ENCODE measurements around the gene TMEM120B.

The TMEM120B gene

DNA sequence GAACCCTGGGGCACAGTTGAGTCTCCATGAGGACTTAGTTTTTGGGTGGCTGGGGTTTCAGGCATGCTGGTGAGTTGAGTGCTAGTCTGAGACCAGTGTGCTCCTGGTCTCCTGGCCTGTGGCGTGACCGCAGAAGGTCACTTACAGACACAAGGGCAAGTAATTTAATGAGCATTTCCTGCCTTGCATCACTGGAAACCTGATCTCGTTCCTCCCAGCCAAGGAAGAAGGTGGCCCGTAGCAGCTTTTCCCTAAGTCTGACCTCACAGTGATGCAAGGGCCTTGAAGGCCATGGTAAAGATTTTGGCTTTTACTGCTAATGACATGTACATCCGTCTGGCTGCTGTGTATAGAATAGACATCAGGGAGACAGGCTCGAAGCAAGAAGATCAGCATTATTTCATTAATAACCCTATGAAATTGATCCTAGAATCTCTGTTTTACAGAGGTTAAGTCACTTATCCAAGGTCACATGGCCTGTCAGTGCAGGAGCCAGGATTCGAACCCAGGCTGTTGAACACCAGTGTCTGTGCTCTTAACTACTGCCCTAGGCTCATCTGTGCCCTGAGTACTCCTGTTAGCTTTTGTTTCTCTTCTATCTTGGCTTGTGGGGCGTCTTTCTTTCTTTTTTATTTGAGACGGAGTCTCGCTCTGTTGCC, 4.6 kb downstream of the TMEM120B start:
- no peaks in the 10 kb centered on the region for H3K9me3 ChIP-seq (ENCODE audit: control insufficient read depth, low read length)
- no peak overlapping the region for H3K4me3 ChIP-seq (ENCODE audit: insufficient read depth, low read depth, low read length, poor library complexity, severe bottlenecking)
- H3K27ac ChIP-seq (ENCODE audit: insufficient read depth, low read length, poor library complexity, severe bottlenecking) = no peak overlapping the region
- no peaks in the 10 kb centered on the region for H3K27me3 ChIP-seq (replicated peaks; ENCODE audit: control insufficient read depth, insufficient read depth, low read length, poor library complexity, severe bottlenecking)
- DNase-seq = no peak
- no peaks in the 10 kb centered on the region for H3K36me3 ChIP-seq (ENCODE audit: control insufficient read depth, insufficient read depth, low read length)
- peaks cover 9% of the 10 kb centered on the region for H3K4me1 ChIP-seq (ENCODE audit: control insufficient read depth, insufficient read depth, low read length, poor library complexity, severe bottlenecking)

DNA sequence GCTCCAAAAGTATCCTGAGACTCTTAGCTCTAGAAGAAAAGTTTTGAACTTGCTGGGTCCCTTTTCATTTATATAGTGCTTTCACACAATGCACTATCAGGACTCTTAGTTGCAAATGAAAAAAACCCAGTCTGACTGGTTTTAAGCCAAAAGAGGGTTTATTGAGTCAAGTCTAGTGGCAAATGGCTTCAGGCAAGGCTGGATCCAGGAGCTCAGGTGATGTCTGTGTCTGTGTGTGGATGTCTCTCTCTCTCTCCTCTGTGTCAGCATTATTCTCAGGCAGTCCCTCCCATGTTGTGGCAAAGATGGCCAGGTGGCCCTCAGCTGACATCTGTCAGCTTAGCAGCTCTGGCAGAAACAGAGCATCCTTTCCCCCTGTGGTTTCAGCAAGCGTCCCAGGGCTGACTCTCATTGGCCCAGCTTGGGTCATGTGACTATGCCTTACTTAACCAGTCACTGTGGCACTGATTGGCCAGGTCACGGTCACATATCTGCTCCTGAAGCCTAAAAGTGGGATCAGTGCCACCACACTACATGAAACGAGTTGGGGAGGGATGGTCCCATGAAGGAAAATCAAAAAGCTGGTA, 6.2 kb downstream of the TMEM120B start:
- Histone ChIP-seq H3K27ac (ENCODE audit: insufficient read depth, low read length, poor library complexity, severe bottlenecking) (no peak overlapping the region), H3K9me3 (ENCODE audit: control insufficient read depth, low read length) (no peaks in the 10 kb centered on the region), H3K4me3 (ENCODE audit: insufficient read depth, low read depth, low read length, poor library complexity, severe bottlenecking) (no peak overlapping the region), H3K36me3 (ENCODE audit: control insufficient read depth, insufficient read depth, low read length) (no peaks in the 10 kb centered on the region), H3K4me1 (ENCODE audit: control insufficient read depth, insufficient read depth, low read length, poor library complexity, severe bottlenecking) (no peaks in the 10 kb centered on the region), H3K27me3 (replicated peaks; ENCODE audit: control insufficient read depth, insufficient read depth, low read length, poor library complexity, severe bottlenecking) (no peaks in the 10 kb centered on the region)
- no peak for DNase-seq

DNA sequence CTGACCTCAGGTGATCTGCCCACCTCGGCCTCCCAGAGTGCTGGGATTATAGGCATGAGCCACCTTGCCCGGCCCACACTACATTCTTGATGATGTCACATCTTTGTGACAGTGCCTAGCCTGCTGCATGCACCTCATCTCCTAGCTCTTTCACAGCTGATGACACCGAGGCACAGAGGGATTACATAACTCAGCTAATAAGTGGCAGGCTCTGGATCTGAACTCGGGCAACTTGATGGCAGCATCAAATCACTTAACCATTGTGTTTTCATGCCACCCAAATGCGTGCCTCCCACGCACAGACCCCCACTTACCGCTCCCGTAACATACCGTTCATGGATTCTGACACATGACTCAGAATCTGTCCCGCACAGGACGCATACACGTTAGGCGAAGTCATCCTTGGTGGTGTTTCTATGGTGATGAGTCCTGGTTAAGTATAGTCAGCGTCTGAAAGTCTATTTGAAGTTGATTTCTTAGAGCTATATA, 7.4 kb downstream of the TMEM120B start:
- Histone ChIP-seq H3K4me3 (ENCODE audit: insufficient read depth, low read depth, low read length, poor library complexity, severe bottlenecking) (no peak overlapping the region), H3K27ac (ENCODE audit: insufficient read depth, low read length, poor library complexity, severe bottlenecking) (no peak overlapping the region), H3K27me3 (replicated peaks; ENCODE audit: control insufficient read depth, insufficient read depth, low read length, poor library complexity, severe bottlenecking) (no peaks in the 10 kb centered on the region), H3K36me3 (ENCODE audit: control insufficient read depth, insufficient read depth, low read length) (no peaks in the 10 kb centered on the region), H3K4me1 (ENCODE audit: control insufficient read depth, insufficient read depth, low read length, poor library complexity, severe bottlenecking) (no peaks in the 10 kb centered on the region), H3K9me3 (ENCODE audit: control insufficient read depth, low read length) (no peaks in the 10 kb centered on the region)
- no peak for DNase-seq

DNA sequence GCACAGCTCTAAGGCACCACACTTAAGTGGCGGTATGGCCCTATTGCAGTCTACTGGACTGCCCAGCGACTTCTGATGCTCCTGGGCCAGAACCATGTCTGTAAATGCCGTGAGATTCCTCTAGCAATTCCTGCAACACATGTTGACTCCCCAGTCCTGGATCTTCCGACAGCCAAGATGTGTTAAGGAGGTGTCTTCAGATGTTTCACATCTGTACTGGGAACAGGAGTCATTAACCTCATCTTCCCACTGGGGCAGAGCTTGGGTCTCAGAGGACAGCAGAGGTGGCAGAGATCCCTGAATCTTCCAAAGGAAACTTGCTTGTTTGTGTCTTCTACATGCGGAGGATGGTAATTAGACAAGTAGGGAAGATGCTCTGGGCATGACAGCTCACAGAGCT, 8.2 kb downstream of the TMEM120B start:
- no peak for DNase-seq
- Histone ChIP-seq H3K9me3 (ENCODE audit: control insufficient read depth, low read length) (no peaks in the 10 kb centered on the region), H3K4me1 (ENCODE audit: control insufficient read depth, insufficient read depth, low read length, poor library complexity, severe bottlenecking) (no peaks in the 10 kb centered on the region), H3K27me3 (replicated peaks; ENCODE audit: control insufficient read depth, insufficient read depth, low read length, poor library complexity, severe bottlenecking) (no peaks in the 10 kb centered on the region), H3K36me3 (ENCODE audit: control insufficient read depth, insufficient read depth, low read length) (no peaks in the 10 kb centered on the region), H3K27ac (ENCODE audit: insufficient read depth, low read length, poor library complexity, severe bottlenecking) (no peak overlapping the region), H3K4me3 (ENCODE audit: insufficient read depth, low read depth, low read length, poor library complexity, severe bottlenecking) (no peak overlapping the region)

DNA sequence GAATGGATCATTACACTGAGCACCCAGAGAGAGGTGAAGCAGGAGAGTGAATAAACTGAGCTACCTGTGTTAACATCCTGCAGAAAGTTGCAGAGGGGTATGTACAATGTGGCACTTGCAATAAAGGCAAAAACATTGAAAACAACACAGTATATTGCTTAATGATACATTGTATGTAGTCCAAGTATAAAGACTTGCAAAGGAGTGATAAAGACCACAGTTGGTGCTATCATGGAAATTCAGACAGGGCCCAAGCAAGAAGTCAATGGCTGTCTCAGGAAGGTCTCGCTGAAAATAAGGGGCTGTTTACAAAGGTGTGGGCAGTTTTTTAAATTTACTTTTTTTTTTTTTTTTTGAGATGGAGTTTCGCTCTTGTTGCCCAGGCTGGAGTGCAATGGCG, 10.0 kb downstream of the TMEM120B start:
- Histone ChIP-seq H3K36me3 (ENCODE audit: control insufficient read depth, insufficient read depth, low read length) (no peaks in the 10 kb centered on the region), H3K4me1 (ENCODE audit: control insufficient read depth, insufficient read depth, low read length, poor library complexity, severe bottlenecking) (no peaks in the 10 kb centered on the region), H3K27ac (ENCODE audit: insufficient read depth, low read length, poor library complexity, severe bottlenecking) (no peak overlapping the region), H3K4me3 (ENCODE audit: insufficient read depth, low read depth, low read length, poor library complexity, severe bottlenecking) (no peak overlapping the region), H3K27me3 (replicated peaks; ENCODE audit: control insufficient read depth, insufficient read depth, low read length, poor library complexity, severe bottlenecking) (no peaks in the 10 kb centered on the region), H3K9me3 (ENCODE audit: control insufficient read depth, low read length) (no peaks in the 10 kb centered on the region)
- no peak for DNase-seq

DNA sequence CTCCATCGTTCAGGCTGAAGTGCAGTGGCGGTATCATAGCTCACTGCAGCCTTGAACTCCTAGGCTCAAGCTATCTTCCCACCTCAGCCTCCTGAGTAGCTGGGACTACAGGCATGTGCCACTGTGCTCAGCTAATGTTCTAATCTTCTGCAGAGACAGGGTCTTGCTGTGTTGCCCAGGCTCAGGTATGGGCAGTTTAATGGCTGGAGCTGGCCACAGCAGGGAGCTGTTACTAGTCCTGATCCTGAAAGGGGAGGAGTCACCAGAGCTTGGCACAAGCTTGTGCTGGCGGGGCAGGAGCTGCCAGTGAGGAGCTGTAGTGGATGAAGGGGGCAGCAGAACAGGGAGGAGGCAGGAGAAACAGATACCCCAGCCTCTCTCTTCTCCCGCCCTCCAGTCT, 10.6 kb downstream of the TMEM120B start:
- H3K27me3 ChIP-seq (replicated peaks; ENCODE audit: control insufficient read depth, insufficient read depth, low read length, poor library complexity, severe bottlenecking) = no peaks in the 10 kb centered on the region
- no peaks in the 10 kb centered on the region for H3K4me1 ChIP-seq (ENCODE audit: control insufficient read depth, insufficient read depth, low read length, poor library complexity, severe bottlenecking)
- no peak overlapping the region for H3K27ac ChIP-seq (ENCODE audit: insufficient read depth, low read length, poor library complexity, severe bottlenecking)
- no peak overlapping the region for H3K4me3 ChIP-seq (ENCODE audit: insufficient read depth, low read depth, low read length, poor library complexity, severe bottlenecking)
- no peak for DNase-seq
- H3K9me3 ChIP-seq (ENCODE audit: control insufficient read depth, low read length) = no peaks in the 10 kb centered on the region
- H3K36me3 ChIP-seq (ENCODE audit: control insufficient read depth, insufficient read depth, low read length) = no peaks in the 10 kb centered on the region

DNA sequence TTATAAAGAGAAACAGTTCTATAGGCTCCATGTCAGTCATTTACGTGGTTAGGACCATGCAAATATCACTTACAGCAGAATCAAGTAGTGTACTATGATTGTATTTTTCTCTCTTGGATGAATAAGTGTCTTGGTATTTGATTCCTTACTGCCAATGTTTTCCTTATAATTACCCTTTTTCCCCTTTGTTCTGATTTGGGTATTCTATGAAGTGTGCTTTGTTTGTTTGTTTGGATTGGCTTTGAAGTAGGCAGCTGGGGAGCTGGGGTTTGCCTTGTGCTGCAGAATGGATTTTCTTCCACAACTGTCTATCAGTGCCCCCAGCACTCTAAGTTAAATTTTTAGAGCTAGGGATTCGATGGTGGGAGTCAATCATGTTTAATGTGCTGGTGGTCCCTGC, 12.4 kb downstream of the TMEM120B start:
- DNase-seq = no peak
- Histone ChIP-seq H3K36me3 (ENCODE audit: control insufficient read depth, insufficient read depth, low read length) (no peaks in the 10 kb centered on the region), H3K27ac (ENCODE audit: insufficient read depth, low read length, poor library complexity, severe bottlenecking) (no peak overlapping the region)

DNA sequence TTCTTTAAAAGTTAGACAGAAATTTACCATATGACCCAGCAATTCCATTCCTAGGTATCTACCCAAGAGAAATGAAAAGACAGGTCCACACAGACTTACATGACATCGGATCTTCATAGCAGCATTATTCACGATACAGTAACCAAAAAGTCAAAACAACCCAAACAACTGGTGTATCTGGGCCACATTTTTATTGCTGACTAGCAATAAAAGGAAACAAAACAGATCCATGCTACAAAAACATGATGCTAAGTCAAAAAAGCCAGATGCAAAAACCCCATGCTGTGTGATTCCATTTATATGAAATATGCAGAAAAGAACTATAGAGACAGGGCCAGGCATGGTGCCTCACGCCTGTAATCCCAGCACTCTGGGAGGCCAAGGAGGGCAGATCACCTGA, 12.9 kb downstream of the TMEM120B start:
- no peak overlapping the region for H3K4me3 ChIP-seq (ENCODE audit: insufficient read depth, low read depth, low read length, poor library complexity, severe bottlenecking)
- H3K27ac ChIP-seq (ENCODE audit: insufficient read depth, low read length, poor library complexity, severe bottlenecking) = no peak overlapping the region
- H3K36me3 ChIP-seq (ENCODE audit: control insufficient read depth, insufficient read depth, low read length) = no peaks in the 10 kb centered on the region
- no peaks in the 10 kb centered on the region for H3K27me3 ChIP-seq (replicated peaks; ENCODE audit: control insufficient read depth, insufficient read depth, low read length, poor library complexity, severe bottlenecking)
- H3K9me3 ChIP-seq (ENCODE audit: control insufficient read depth, low read length) = no peaks in the 10 kb centered on the region
- H3K4me1 ChIP-seq (ENCODE audit: control insufficient read depth, insufficient read depth, low read length, poor library complexity, severe bottlenecking) = no peaks in the 10 kb centered on the region
- no peak for DNase-seq

More for the DNA sequence above, 12.4 kb downstream of the TMEM120B start:
- no peaks in the 10 kb centered on the region for H3K4me1 ChIP-seq (ENCODE audit: control insufficient read depth, insufficient read depth, low read length, poor library complexity, severe bottlenecking)
- no peaks in the 10 kb centered on the region for H3K9me3 ChIP-seq (ENCODE audit: control insufficient read depth, low read length)
- no peaks in the 10 kb centered on the region for H3K27me3 ChIP-seq (replicated peaks; ENCODE audit: control insufficient read depth, insufficient read depth, low read length, poor library complexity, severe bottlenecking)
- no peak overlapping the region for H3K4me3 ChIP-seq (ENCODE audit: insufficient read depth, low read depth, low read length, poor library complexity, severe bottlenecking)

DNA sequence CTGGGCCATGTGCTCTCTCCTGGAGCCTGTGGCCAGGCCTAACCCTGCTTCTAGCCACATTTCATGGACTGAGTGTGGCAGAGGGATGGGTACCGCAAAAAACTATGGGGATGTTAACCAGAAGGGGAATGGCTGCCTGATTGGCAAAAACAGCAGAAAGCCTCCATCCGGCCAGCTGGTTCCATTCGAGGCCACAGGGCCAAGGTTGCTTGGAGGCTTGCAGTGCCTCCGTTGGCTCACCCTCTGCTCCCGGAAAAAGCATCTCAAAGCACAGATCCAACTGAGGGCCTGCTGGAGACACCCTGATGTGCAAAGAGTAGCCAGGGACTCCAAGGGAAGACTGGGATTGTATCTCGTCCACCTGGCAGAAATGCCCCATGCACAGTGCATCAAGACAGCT, 16.5 kb downstream of the TMEM120B start:
- DNase-seq = no peak
- no peaks in the 10 kb centered on the region for H3K36me3 ChIP-seq (ENCODE audit: control insufficient read depth, insufficient read depth, low read length)
- H3K4me3 ChIP-seq (ENCODE audit: insufficient read depth, low read depth, low read length, poor library complexity, severe bottlenecking) = no peak overlapping the region
- no peak overlapping the region for H3K27ac ChIP-seq (ENCODE audit: insufficient read depth, low read length, poor library complexity, severe bottlenecking)
- no peaks in the 10 kb centered on the region for H3K27me3 ChIP-seq (replicated peaks; ENCODE audit: control insufficient read depth, insufficient read depth, low read length, poor library complexity, severe bottlenecking)
- H3K4me1 ChIP-seq (ENCODE audit: control insufficient read depth, insufficient read depth, low read length, poor library complexity, severe bottlenecking) = no peaks in the 10 kb centered on the region
- H3K9me3 ChIP-seq (ENCODE audit: control insufficient read depth, low read length) = no peaks in the 10 kb centered on the region

DNA sequence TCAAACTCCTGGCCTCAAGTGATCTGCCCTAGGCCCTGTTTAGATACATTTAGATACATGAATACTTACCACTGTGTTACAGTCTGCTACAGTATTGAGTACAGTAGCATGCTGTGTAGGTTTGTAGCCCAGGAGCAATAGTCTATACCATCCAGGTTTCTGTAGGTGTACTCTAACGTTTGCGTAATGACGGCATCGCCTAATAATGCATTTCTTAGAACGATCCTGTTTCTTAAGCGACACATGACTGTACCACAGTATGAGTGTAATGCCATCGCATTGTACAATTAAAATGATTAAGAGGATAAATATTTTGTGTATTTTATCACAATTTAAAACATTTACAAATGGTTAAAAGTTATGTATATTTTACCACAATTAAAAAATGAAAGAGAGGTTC, 18.9 kb downstream of the TMEM120B start:
- Histone ChIP-seq H3K4me3 (ENCODE audit: insufficient read depth, low read depth, low read length, poor library complexity, severe bottlenecking) (no peak overlapping the region), H3K27me3 (replicated peaks; ENCODE audit: control insufficient read depth, insufficient read depth, low read length, poor library complexity, severe bottlenecking) (no peaks in the 10 kb centered on the region)

More for the DNA sequence above, 18.9 kb downstream of the TMEM120B start:
- Histone ChIP-seq H3K36me3 (ENCODE audit: control insufficient read depth, insufficient read depth, low read length) (no peaks in the 10 kb centered on the region), H3K27ac (ENCODE audit: insufficient read depth, low read length, poor library complexity, severe bottlenecking) (no peak overlapping the region), H3K4me1 (ENCODE audit: control insufficient read depth, insufficient read depth, low read length, poor library complexity, severe bottlenecking) (no peaks in the 10 kb centered on the region), H3K9me3 (ENCODE audit: control insufficient read depth, low read length) (no peaks in the 10 kb centered on the region)
- DNase-seq = no peak
